GF-D8 (cell line): ENCODE results near the gene RSBN1L.
"Not testable (repeated sequence)": the region's sequence is repeated elsewhere in the genome, so short reads cannot be mapped to it uniquely, and the experiment has no call there.

ENCODE experiments used
- DNase-seq: peaks from one replicate; lab custom pipeline; 2025; lab: John Stamatoyannopoulos, UW

RSBN1L gene

GRCh38 chr7:77696057-77696642 lies at the start of gene RSBN1L:
Gene RSBN1L, plus strand, starts transcription at chr7:77696459. Its CDS starts 11 bp downstream, at chr7:77696470.
- DNase-seq = peak; percentile 98

DNA sequence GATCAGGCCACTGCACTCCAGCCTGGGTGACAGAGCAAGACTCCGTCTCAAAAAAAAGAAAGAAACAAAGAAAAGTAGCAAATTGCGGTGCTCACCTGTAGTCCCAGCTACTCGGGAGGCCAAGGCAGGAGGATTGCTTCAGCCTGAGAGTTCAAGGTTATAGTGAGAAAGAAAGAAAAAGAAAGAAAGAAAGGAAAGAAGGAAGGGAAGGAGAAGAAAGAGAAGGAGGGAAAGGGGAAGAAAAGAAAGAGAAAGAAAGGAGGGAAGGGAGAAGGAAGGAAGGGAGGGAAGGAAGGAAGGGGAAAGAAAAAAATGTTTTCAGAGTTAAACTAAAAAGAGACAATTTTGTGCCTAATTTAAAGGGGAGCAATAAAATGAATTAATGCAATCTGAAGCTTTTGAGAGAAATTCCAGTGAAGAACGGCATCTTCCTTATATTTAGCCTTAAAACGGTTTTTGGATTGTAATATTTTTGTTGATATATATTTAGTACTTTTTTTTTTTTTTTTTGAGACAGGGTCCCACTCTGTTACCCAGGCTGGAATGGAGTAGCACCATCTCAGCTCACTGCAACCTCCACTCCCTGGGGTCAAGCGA lies 47.4 kb upstream of the RSBN1L start:
- DNase-seq = no peak

DNA sequence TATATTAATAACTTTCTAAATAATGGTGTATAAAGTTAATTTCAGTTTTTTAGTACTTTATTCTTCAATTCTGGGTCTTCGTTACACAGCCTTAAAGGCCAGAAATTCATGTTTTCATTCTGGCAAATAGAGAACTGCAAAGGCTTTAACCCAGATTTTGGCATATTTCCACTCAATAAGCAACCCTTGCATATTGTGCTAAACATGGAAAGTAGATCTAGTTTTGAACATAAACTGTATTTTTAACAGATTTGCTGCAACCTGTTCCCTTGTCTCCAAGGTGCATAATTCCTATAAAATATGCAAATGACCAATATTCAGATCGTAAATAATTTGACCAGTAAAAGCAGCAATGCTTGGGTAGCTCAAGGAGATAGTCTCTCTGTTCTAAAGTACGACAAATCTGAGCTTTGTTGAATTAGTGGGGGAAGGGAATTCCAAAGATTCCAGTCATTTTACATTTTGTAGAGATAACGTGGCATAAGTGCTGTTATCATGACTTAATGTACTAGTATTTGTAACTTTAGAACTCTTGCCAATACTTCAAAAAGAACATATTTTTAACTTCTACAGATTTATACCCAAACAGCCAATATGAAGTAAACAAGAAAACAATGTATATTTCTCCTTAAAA lies 46.4 kb upstream of the RSBN1L start:
- DNase-seq = no peak

DNA sequence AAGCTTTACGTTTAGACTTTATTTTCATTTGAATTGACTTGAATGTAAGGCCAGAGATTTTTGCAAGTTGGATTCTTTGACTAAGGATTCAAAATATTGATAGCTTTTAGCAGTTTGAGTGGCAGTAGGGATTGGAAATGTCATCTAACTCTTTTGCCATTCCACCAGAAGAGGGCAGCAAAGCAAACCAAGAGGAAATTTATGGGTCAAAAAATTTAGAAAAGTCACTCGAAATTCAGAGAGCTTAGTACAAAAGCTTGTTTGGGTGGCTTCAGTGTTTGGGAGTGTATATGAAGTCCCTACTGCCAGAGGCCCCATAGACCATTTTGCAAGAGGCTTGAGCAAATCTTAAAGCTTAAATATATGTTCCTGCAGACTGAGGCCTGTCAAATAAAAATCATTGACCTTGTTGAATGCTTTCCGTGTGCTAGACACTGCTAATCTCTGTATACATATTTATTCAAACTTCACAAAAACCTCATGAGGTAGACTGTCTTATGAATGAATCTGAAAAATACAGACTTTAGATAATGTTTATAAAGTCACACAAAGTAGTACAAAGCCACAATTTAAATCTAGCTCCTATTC lies 44.6 kb upstream of the RSBN1L start:
- DNase-seq = no peak

DNA sequence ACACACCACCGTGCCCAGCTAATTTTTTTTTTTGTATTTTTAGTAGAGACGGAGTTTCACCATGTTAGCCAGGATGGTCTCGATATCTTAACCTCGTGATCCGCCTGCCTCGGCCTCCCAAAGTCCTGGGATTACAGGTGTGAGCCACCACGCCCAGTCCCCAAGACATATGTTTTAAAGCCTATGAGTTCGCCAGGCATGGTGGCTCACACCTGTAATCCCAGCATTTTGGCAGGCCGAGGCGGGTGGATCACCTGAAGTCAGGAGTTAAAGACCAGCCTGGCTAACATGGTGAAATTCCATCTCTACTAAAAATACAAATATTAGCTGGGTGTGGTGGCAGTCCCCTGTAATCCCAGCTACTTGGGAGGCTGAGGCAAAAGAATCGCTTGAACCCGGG lies 43.4 kb upstream of the RSBN1L start:
- DNase-seq = not testable (repeated sequence)

- no peak for DNase-seq
These were observed 42.7 kb upstream of the RSBN1L start for GRCh38 chr7:77653572-77653971.

GRCh38 chr7:77655356-77655755 lies 40.9 kb upstream of the RSBN1L start:
- no peak for DNase-seq

GRCh38 chr7:77655836-77656455 lies 40.3 kb upstream of the RSBN1L start:
- DNase-seq = no peak

- peak; percentile 86 for DNase-seq
These were observed 38.6 kb upstream of the RSBN1L start for GRCh38 chr7:77657427-77658224.

GRCh38 chr7:77658928-77659327 lies 37.3 kb upstream of the RSBN1L start:
- DNase-seq = no peak

DNA sequence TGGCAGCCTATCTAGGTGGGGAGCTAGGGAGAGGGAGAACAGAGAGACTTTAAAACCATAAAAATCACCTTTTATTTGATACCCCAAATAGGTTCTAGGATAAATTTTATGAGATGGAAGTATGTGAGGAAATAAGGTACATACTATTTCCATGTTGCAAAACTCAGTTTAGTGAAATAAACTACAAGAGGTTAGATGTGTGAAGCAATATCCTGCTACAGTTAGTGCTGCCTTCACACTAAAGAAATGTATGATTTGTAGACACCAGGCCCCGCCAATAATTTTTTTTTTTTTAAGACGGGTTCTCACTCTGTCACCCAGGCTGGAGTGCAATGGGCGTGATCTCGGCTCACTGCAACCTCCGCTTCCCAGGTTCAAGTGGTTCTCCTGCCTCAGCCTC lies 34.4 kb upstream of the RSBN1L start:
- peak; percentile 93 for DNase-seq

- no peak for DNase-seq
These were observed 33.4 kb upstream of the RSBN1L start for GRCh38 chr7:77662869-77663268.

GRCh38 chr7:77664715-77665114 lies 31.5 kb upstream of the RSBN1L start:
- no peak for DNase-seq

- no peak for DNase-seq
These were observed 31.1 kb upstream of the RSBN1L start for GRCh38 chr7:77665161-77665560.

- no peak for DNase-seq
These were observed 28.7 kb upstream of the RSBN1L start for GRCh38 chr7:77667459-77668086.

GRCh38 chr7:77674878-77675277 lies 21.4 kb upstream of the RSBN1L start:
- no peak for DNase-seq

GRCh38 chr7:77679608-77680007 lies 16.7 kb upstream of the RSBN1L start:
- no peak for DNase-seq

DNA sequence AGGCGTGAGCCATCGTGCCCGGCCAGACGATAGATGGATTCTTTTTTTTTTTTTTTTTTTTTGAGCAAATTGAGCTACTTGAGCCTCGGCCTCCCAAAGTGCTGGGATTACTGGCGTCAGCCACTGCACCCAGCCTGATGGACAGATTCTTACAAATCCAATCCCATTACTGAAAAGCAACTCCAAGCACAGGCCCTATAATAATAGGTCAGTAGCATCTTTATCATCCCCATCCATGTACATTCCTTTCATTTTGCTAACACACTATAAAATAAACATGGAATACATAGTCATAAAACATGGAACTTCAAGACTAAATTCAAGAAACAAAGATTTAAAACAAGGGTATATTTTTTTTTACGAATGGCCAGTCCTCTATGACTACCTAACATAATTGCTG lies 16.0 kb upstream of the RSBN1L start:
- DNase-seq = no peak

GRCh38 chr7:77684030-77684429 lies 12.2 kb upstream of the RSBN1L start:
- DNase-seq = no peak

DNA sequence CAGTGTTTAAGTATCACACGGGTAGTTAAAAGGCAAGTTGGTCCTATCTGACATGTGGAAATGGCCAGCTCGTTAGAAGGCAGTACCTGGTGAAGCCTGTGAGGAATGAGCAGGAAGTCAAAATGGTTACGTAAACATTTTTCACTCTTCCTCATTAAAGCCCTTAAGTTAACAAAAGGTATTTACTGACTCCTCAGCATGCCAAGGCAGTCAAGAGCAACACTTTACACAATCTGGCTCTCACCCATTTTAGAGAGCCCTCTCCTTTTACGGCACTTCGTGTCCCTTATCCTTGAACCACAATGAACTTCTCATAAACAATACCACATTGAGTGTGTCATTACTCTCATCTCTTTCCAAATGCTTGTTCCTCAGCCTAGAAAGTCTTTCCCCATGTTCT lies 11.0 kb upstream of the RSBN1L start:
- no peak for DNase-seq

- DNase-seq = no peak
These were observed 9.0 kb upstream of the RSBN1L start for GRCh38 chr7:77687100-77687746.
